GM19328 (cell line): ENCODE measurements around the gene CHDH.

Experiments
- ATAC-seq: cut with Tn5 transposase; IDR thresholded peaks from one replicate; pipeline ENCODE4 v1.9.1; 2021; ENCODE audit warnings: mild to moderate bottlenecking, moderate library complexity; ENCODE audit not compliant: unreplicated experiment

The CHDH gene

DNA sequence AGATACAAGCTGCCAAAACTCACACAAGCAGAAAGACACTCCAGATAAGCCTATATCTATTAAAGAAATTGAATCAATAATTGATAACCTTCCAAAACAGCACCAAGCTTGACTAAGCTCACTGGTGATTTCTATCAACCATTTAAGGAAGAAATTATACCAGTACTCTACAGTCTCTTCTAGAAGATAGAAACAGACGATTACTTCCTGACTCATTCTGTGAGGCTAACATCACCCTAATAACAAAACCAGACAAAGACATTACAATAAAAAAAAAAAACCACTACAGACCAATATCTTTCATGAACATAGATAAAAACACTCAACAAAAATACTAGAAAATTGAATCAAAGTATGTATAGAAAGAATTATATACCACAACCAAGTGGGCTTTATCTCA, 20.2 kb downstream of the CHDH start:
- no peak for ATAC-seq

DNA sequence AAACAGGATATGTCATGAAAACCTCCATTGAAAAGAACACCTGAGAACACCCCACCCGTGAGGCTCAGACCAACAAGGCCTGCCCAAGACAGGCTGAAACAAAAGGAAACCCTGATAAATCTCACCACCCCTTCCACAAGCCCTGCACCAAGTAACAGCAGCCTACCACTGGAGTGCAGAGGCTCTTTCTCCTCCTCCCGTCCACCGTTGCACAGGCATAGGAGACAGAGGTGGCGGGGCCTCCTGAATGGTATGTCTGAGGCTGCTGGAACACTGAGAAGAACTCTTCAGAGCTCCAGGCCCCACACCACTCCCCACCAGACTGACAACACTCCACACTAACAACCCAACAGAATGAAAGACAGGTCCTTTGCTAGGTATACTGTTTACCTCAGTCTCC, 21.4 kb downstream of the CHDH start:
- no peak for ATAC-seq

DNA sequence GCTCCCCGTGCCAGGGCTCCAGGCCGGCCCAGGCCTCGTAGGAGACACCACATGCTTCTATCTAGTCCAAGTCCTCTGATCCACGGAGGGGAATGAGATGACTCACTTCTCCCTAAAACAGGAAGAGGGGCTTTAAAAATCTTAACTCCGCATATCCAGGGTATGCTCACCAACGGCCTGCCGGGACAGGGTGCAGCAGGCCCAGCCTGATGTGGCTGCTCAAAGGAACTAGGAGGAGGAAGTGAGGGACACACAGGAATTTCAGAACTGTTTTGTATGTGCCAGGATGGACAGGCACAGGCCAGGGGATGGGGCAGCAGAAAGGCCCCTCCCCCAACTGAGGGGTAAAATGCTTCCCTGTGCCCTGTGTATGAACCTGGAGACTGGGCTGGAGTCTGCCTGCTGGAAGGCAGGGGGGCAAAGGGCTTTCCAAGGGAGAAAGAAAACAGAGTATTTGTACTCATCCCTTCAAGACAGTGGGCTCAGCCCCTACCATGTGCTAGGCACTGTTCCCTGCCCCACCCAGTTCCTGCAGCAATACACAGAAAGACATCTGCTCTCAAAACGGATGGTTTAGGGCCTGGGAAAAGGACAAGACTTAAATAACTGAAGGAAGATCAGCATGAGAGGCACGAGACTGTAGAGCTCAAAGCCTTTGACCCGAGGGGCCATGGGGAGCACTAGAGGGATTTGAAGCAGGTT, 22.1 kb downstream of the CHDH start:
- ATAC-seq: no peak

DNA sequence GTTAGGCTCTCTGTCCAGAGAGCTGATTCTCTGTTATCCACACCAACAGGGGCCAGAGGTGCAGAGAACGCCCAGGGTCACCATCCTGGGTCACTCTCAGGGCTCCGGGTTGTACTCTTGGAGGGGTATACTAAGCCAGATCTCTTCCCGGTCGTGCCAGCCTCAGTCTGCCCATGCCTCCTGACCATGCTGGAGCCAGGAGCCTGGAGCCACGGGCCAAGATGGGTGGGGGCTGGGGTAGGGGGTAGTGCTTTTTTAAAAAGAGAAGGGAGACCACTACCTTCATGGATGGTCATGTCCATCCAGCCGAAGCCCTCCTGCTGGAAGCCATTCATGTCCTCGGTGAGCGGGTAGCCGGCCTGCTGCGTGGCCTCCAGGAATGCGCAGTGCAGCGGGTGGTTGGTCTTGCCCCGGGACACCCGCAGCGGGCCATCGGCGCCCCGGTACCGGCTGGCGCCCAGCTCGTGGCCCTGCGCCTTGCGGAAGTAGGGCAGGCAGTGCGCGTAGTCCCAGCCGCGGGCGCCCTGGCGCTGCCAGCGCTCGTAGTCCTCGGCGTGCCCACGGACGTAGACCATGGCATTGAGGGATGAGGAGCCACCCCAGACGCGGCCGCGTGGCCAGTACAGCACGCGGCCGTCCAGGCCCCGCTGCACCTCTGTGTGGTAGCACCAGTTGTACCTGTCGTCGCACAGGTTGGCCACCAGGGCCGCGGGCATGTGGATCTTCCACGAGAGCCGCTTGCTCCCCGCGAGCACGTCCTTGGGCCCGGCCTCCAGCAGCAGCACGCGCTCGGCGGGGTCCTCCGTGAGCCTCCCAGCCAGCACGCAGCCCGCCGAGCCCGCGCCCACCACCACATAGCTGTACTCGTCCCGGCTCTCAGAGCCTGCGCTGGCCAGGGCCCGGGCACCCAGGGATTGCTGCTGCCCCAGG, 22.9 kb downstream of the CHDH start:
- no peak for ATAC-seq

DNA sequence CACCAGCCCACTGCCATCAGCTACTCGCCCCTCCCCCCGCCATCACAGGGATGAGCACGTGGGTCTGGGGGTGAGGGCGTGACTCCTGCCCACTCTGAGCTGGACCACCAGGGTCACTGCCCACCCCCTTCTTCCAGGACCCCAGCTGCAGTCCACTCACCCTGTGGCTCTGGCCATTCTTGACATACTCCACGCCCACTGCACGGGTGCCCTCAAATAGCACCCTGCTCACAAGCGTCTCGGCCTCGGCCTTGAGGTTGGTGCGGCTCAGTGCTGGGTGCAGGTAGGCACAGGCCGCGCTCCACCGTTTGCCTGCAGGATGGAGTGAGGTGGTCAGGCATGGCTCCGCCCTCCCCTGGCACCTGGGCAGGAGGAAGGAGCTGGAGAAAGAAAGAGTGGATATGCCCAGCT, 23.9 kb downstream of the CHDH start:
- no peak for ATAC-seq

DNA sequence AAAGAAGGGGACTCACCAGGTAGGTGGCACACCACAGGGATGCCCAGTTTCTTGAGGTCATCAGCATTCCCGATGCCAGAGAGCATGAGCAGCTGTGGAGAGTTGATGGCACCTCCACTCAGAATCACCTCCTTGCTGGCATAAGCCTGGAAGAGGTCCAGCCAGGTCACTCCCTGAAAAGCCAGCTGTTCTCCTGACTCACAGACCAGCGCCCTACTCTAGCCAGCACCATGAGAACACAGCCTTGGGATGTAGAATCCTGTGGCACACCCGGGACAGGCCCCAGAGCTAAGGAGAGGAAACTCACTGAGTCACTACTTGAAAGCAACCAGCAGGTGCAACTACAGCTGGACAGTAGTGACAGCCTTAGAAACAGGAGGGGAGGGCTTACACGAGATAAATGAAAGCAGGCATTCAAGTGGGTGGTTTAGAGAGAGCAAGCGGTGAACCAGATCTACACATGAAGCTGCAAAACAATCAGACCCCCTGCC, 24.5 kb downstream of the CHDH start:
- no peak for ATAC-seq

DNA sequence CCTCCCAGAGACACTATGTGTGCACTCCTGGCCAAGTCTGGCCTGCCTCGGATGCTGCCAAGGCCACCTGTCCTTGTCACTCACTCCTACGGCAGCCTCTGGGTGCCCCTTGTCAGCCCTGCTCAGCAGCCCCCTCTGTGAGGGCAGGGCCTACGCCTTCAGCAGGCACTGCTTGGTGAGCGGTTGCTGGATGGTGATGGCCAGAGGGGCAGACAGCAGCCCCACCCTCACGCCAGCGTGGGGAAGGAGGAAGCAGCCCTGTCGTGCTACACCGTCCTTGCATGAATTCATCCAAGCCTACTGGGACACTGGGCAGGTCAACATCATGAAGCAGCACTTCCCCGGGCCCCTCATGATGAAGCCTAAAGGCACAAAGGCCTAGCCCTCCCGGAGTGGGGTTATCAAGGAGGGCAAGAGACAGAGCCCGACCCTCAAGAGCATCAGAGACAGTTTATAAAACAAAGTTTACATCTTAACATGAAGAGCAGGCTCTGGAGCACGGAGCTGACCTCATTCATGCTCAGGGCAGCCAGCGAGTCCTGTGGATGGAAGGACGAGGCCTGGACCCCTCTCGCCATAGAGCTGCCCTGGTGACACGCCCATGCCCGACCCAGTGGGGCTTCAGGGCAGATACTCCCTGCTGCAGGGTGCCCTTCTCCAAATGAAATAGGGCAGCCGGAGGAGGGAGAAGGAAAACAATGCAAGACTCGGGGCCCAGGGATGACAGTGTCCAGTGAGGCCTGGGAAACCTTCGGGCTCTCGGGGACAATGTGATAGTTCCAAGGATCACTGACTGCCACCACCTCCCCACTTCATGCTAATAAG, 25.3 kb downstream of the CHDH start:
- ATAC-seq: no peak

DNA sequence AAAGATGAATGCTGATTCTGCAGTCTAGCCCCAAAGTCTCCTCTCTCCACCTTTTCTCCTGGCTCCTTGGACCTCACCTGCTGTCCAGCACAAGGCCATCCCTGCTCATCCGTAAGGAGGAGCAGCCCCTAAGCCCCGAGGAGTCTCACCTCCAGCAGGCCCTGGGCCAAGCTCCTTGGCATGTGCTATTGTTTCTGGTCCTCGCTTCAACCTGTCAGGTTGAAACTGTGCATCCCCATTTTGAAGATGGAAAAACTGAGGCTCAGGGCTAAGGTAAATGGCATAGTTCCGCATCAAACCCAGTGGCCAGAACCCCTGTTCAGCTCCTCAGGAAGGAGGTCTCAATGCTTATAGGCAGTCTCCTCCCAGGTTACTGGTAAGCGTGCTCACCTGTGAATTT, 26.1 kb downstream of the CHDH start:
- no peak for ATAC-seq

DNA sequence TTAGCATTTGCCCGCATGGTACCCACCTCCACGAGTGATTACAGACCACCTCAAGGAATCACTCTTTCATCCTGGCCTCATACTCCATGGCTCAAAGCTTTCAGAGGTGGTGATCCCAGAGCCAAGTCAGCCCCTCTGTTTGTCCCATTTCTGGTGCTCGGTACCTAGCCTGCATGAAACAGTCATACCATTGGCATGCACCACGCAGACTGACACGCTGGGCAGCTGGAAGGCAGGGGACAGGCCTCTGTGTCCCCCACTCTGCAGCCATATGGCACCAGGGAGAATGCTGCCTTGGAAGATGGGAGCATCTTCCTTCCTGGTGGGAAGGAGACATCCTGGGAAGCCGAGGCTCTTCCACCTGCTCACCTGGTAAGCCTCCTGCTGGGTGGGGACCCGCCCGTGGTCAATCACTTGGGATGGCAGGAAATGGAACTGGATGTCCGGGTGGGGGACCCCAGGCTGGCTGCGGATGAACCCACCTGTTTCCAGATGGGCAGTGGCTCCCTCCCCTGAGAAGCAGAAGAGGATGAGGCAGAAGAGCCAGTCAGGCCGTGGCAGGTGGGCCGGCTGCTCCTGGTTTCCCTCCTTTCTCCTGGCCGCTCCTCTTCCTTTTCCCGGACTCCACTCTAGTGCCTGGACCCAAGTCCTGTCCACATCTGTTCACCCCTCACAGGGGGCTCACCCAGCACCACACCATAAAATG, 26.9 kb downstream of the CHDH start:
- ATAC-seq: no peak

DNA sequence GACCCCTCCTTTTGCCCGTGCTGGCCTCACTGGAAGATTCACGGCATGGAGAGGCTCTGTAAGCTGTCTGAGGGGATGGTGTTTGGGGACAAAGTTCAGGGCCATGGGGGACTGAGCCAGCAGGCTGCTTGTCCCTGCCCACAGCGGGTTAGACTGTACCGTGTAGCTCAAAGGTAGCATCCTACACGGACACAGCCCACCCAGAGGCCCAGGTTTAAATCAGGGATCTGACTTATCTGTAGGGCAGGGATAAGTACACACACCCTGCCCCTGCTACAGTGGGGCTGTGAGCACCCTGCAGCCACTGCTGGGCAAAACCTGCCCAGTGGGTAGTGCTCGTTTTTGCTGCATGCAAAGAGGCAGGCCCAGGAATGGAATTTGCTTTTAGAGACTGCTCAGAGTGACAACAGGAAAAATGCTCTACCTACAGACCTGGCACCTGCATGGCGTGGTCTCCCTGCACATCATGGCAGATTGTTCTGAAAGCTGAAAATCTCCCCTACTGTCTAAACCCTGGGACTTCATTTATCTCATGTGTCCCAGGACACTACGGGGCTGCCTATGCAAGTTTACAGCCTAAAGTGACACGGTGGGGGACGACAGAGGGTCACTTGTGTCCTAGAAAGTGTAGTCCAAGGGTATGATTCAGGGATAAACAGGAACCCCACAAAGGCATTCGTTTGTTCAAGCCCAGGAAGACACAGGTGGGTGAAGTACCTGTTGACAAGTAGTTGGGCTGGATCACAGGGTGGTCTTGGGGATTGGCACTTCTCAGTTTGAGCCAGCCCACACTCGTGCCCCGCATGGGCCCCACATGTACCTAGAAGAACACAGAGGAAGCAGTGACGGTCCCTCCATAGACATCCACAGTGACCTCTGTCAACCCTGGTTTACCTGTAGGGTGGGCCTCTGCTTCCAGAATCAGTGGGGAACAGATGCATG, 27.7 kb downstream of the CHDH start:
- no peak for ATAC-seq

DNA sequence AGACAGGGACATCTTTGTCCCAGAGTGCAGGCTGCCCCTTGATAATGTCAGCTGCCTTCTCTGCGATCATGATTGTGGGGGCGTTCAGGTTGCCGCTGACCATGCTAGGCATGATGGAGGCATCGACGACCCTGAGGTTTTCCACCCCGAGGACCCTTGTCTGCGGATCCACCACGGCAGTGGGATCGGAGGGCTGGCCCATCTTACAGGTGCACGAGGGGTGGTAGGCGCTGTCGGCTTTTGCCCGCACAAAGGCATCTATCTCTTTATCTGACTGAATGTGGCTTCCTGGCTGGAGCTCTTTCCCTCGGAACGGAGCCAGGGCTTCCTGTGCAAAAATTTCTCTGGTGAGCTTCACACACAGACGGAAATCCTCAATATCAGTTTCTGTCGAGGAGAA, 28.4 kb downstream of the CHDH start:
- no peak for ATAC-seq

DNA sequence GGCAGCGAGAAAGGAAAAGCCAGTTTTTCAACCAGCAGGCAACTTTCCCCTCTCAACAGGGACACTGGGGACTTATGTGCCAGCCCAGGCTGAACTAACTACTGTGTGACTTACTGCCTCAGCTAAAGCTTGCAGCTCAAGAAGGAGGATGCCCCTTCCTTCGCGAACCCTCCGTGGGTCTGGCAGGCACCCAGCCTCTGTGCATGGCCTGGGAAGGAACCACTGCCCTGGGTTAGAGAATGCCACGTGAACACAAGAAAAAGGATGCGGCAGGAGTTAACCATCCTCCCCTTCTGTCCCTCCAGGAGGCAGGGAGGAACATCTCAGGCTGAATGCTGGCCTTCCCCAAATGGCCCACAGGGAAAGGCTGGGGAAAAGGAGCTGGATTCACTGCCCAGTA, 29.0 kb downstream of the CHDH start:
- no peak for ATAC-seq

DNA sequence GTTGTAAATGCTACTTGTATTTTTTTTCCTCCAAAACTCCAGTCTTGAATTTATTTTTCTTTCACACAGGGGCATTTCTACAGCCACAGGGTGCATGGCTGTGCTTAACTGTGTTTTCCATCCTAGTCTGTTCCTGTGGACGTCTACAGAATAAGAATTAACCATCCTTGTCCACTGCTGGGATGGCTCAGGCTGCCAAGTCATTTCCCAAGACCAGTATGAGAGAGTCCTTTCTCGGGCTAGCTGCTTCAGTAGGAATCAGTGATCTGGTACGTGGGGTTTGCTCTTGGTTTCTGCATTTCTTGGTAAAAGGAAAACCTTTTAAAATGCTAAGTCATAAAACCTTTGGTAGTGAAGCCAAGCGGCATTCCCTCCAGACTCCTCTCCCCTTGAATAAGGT, 29.8 kb downstream of the CHDH start:
- no peak for ATAC-seq

DNA sequence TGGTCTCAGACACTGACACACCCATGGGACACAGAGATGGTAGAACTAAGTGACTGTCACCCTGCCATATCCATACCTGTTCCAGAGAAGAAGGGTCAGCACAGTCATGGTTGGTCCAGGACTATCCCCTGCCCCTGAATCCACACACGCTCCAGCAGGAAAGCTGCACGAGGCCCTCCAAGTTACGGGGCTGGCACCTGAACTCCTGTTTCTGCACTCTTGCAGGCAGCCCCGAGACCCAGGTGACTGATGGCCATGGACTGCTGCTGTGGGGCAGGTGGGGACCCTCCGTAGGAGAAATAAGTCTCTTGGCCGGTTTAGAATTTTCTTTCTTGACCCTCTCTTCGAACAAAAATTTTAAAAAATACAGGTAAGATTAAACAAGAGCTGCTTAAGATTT, 30.6 kb downstream of the CHDH start:
- no peak for ATAC-seq

DNA sequence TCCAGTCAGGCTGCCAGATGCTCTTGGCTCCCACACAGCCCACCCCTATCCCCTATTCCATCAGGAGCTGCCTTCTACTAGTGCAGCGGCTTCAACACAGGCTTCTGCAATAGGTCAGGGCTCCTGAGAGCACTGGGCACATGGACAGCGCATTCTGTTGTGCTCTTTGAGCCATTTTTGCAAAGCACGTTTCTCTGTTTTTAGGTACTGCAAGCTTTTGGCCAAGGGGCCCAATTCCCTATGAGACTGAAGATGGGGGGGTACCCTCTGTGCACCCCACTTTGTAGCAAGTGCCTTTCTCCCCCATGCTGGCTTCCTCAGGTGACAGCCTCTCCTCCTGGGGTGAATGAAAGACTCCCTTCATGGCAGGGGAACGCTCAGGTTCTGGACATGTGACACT, 31.2 kb downstream of the CHDH start:
- ATAC-seq: no peak

DNA sequence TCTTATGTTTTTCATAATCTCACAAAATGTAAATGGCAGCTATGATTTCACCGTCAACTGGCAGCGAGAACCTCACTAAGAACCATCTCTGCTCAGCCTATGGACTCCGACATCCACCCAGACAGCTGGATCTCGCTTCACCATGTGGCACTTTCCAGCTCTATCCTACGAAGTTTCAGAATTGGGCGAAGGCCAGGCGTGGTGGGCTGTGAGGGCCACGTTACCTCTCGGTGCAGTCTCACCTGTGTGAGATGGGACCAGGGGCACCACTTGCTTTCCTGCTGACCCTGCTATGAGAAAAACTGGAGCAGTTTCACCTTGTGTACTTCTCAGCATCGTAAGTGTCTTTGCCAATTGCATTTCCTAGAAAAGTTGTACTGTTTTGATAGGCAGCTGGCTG, 32.3 kb downstream of the CHDH start:
- no peak for ATAC-seq

DNA sequence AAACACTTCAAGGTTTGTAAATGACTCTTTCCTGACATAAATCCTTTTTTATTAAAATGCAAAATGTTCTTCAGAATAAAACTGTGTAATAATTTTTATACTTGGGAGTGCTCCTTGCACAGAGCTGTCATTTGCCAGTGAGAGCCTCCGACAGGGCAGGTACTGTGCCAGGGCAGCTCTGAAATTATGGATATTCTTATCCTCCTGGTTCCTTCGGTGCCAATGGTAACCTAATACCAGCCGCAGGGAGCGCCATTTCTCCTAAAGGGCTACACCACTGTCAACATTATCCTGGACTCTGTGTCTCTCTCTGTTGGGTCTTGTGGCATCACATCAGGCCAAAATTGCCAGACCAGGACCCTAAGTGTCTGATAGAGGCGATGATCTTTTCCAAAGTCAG, 33.0 kb downstream of the CHDH start:
- ATAC-seq: no peak

DNA sequence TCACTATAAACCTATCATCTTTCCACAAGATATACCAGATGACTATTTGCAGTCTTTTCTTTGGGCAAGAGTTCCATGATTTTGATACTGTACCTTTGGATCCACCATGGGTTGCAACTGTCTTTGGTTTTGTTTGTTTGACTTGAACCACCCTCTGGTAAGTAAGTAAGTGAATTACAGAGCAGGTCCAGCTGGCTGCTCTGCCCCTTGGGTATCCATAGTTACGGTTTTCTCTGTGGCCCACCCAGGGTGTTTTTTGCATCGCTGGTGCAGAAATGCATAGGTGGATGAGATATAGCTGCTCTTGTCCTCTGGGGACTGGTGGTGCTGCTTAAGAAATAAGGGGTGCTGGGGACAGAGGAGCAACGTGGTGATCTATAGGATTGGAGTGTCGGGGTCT, 33.8 kb downstream of the CHDH start:
- ATAC-seq: no peak

DNA sequence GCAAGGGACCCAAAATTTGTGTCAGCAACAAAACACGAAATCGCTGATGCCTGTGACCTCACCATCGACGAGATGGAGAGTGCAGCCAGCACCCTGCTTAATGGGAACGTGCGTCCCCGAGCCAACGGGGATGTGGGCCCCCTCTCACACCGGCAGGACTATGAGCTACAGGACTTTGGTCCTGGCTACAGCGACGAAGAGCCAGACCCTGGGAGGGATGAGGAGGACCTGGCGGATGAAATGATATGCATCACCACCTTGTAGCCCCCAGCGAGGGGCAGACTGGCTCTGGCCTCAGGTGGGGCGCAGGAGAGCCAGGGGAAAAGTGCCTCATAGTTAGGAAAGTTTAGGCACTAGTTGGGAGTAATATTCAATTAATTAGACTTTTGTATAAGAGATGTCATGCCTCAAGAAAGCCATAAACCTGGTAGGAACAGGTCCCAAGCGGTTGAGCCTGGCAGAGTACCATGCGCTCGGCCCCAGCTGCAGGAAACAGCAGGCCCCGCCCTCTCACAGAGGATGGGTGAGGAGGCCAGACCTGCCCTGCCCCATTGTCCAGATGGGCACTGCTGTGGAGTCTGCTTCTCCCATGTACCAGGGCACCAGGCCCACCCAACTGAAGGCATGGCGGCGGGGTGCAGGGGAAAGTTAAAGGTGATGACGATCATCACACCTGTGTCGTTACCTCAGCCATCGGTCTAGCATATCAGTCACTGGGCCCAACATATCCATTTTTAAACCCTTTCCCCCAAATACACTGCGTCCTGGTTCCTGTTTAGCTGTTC, 34.9 kb downstream of the CHDH start:
- ATAC-seq: no peak
